GM23338 (cell line): ENCODE measurements around the gene SMARCC1. TPM values are rescaled to one million over a fixed set of nuclear protein-coding genes. Genes with fewer than 3 reads are reported as not detected.

Experiments used
- ATAC-seq: fragments of 200-7000 bp; cut with Tn5 transposase; 3 replicates; pipeline ENCODE4 v1.9.1; 2020
- DNase-seq: peaks from one replicate; pipeline ENCODE4 v3.0.0-alpha.2; 2015; ENCODE audit warnings: low spot score
- H2AFZ ChIP-seq: fragments of 200-600 bp; sonication (generic); 2 replicates; pipeline ENCODE4 v1.8.0; 2016; ENCODE audit warnings: antibody characterized with exemption, mild to moderate bottlenecking, moderate library complexity
- H3F3A ChIP-seq: fragments of 200-600 bp; sonication (generic); replicated peaks from 2 replicates; pipeline ENCODE4 v1.8.0; 2017; ENCODE audit warnings: antibody characterized with exemption, mixed run types, low read depth
- H3K27ac ChIP-seq: fragments of 200-600 bp; sonication (generic); 2 replicates; pipeline ENCODE4 v1.6.1; 2016; ENCODE audit warnings: low read depth
- H3K27me3 ChIP-seq: fragments of 200-600 bp; sonication (generic); 2 replicates; pipeline ENCODE4 v1.8.0; 2016; ENCODE audit warnings: mild to moderate bottlenecking, mixed run types, moderate library complexity; ENCODE audit not compliant: insufficient read depth
- H3K36me3 ChIP-seq: fragments of 200-600 bp; sonication (generic); 2 replicates; pipeline ENCODE4 v1.8.0; 2016; ENCODE audit warnings: mild to moderate bottlenecking; ENCODE audit not compliant: insufficient read depth
- H3K4me1 ChIP-seq: fragments of 200-600 bp; sonication (generic); 2 replicates; pipeline ENCODE4 v1.8.0; 2016; ENCODE audit warnings: mild to moderate bottlenecking, moderate library complexity; ENCODE audit not compliant: insufficient read depth
- H3K4me2 ChIP-seq: fragments of 200-600 bp; sonication (generic); 2 replicates; pipeline ENCODE4 v1.7.1; 2017; ENCODE audit warnings: mixed run types
- H3K4me3 ChIP-seq: fragments of 200-600 bp; sonication (generic); 2 replicates; pipeline ENCODE4 v1.6.1; 2016; ENCODE audit warnings: mixed run types
- H3K79me2 ChIP-seq: fragments of 200-600 bp; sonication (generic); replicated peaks from 2 replicates; pipeline ENCODE4 v1.8.0; 2017; ENCODE audit warnings: mild to moderate bottlenecking; ENCODE audit not compliant: insufficient read depth
- H3K9me2 ChIP-seq: fragments of 200-600 bp; sonication (generic); 2 replicates; pipeline ENCODE4 v1.8.0; 2017; ENCODE audit not compliant: insufficient read depth
- H4K20me1 ChIP-seq: fragments of 200-600 bp; sonication (generic); replicated peaks from 2 replicates; pipeline ENCODE4 v1.8.0; 2017; ENCODE audit warnings: mild to moderate bottlenecking; ENCODE audit not compliant: insufficient read depth
- H3K27ac Mint-ChIP-seq: 2 replicates; pipeline ENCODE4 v1.8.0; 2020; ENCODE audit warnings: inconsistent platforms, mild to moderate bottlenecking, moderate library complexity, mixed read lengths
- H3K27me3 Mint-ChIP-seq: 3 replicates; pipeline ENCODE4 v1.8.0; 2022; ENCODE audit warnings: low read depth, mild to moderate bottlenecking, moderate library complexity, mixed read lengths, inconsistent platforms; ENCODE audit not compliant: insufficient read depth, poor library complexity
- H3K36me3 Mint-ChIP-seq: 3 replicates; pipeline ENCODE4 v1.8.0; 2021; ENCODE audit warnings: low read depth, mild to moderate bottlenecking, inconsistent platforms, moderate library complexity, mixed read lengths
- H3K4me1 Mint-ChIP-seq: 3 replicates; pipeline ENCODE4 v1.8.0; 2020; ENCODE audit warnings: mild to moderate bottlenecking, inconsistent platforms, mixed read lengths
- H3K4me3 Mint-ChIP-seq: 3 replicates; pipeline ENCODE4 v1.8.0; 2021; ENCODE audit warnings: moderate library complexity, mild to moderate bottlenecking, inconsistent platforms, mixed read lengths
- H3K9me3 Mint-ChIP-seq: 3 replicates; pipeline ENCODE4 v1.8.0; 2020; ENCODE audit warnings: moderate library complexity, mild to moderate bottlenecking, inconsistent platforms, mixed read lengths
- CTCF ChIP-seq, 2 experiments: fragments of 200-600 bp in 1 of 2; sonication (generic) in 1 of 2; conservative IDR thresholded peaks; 2 replicates each; pipeline versions ENCODE4 v1.5.1 to v1.6.1; 2016 to 2017; ENCODE audit warnings: antibody characterized with exemption in 2 of 2, low read depth in 2 of 2, mild to moderate bottlenecking in 2 of 2, moderate library complexity in 1 of 2
- NANOG ChIP-seq: IDR thresholded peaks from 2 replicates; pipeline ENCODE4 v1.6.1; 2016; ENCODE audit warnings: antibody characterized with exemption, borderline replicate concordance
- REST ChIP-seq: IDR thresholded peaks from one replicate; pipeline ENCODE4 v1.6.1; 2018; ENCODE audit warnings: antibody characterized with exemption; ENCODE audit not compliant: unreplicated experiment
- polyA plus RNA-seq: library from polyadenylated mRNA; unstranded; fragments of >200 nt; fragmentation: Nextera tagmentation; extraction: Ambion mirVana; gene quantifications from 2 replicates; pipeline ENCODE4 v1.2.1, GENCODE V29; 2016
- total RNA-seq: library from RNA; depleted of rRNA; stranded (reverse); fragments of >200 nt; shearing (Covaris generic); gene quantifications from 2 replicates; pipeline ENCODE4 v1.2.3, GENCODE V29; 2014
- TF ChIP-seq, protein P1 (sequence below): fragments of 250-450 bp; sonication (Bioruptor Pico); IDR thresholded peaks from 2 replicates; pipeline ENCODE4 v1.5.0; 2020; ENCODE audit warnings: mild to moderate bottlenecking, moderate library complexity
- TF ChIP-seq, protein P2 (sequence below): IDR thresholded peaks from 2 replicates; pipeline ENCODE4 v1.6.1; 2016; ENCODE audit warnings: antibody characterized with exemption

SMARCC1 gene
- total and polyA plus RNA-seq, 2 experiments from 2014 or later, result 105 to 171 TPM

DNA sequence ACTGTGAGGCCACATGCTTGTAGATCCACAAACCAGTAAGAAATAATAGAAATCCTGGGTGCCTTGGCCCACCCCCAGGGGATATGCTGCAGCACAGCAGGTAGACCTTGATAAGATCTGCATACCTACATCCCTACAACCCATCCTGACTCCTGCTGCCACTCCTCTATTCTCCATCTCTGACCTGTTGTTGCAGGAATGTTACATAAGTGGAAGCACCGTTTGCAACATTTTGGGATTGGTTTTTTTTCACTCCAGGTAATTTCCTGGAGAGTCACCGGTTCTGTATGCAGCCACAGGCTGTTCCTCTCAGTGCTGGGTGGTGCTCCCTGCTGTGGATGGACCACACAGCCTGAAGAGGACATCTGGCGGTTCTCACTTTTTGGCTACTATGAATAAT lies 186.9 kb downstream of the SMARCC1 start (continued):
- TF ChIP-seq REST, result no peak
- no peak for TF ChIP-seq NANOG
- TF ChIP-seq CTCF (conservative IDR thresholded peaks at IDR 0.05; ENCODE audit: low read depth in 2 of 2), result no peak

DNA sequence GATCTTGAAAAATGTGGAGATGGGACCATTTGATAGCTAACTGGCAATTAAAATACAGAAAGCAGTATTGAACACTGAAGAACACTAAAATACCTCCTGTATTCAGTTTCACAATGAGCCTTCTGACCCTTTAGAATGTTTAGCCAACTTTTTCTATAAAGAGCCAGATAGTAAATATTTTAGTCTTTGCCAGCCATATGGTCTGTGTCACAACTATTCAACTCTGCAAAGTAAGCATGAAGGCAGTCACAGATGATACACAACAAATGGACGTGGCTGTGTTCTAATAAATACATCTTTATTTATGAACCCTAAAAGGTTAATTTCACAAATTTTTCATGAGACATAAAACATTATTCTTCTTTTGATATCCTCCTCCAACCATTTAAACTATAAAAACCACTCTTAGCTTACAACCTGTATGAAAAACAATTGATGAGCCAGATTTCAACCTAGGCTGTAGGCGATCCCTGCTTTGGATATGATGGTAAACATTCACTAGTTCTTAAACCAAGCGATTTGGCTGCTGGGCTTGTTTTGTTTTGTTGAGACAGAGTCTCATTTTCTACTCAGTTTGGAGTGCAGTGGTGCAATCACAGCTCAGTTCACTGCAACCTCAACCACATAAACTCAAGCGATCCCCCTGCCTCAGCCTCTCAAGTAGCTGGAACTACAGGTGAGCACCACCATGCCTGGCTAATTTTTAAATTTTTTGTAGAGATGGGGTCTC lies 189.5 kb downstream of the SMARCC1 start:
- H3K4me1 ChIP-seq, result no peaks in the 10 kb centered on the region; the same call in 1 of the 2 replicates
- no peak overlapping the region for H2AFZ ChIP-seq
- DNase-seq, result no peak
- no peak overlapping the region for H3K27ac ChIP-seq
- no peak overlapping the region for H3K4me3 ChIP-seq
- peaks cover 40% of the 10 kb centered on the region for H3K36me3 ChIP-seq
- Mint-ChIP-seq H3K27ac (no peak overlapping the region), H3K4me1 (peaks cover 10% of the 10 kb centered on the region; the same call in 2 of the 3 replicates), H3K27me3 (peaks cover 10% of the 10 kb centered on the region), H3K36me3 (peaks cover 78% of the 10 kb centered on the region), H3K9me3 (no peaks in the 10 kb centered on the region), H3K4me3 (no peak overlapping the region)
- no peaks in the 10 kb centered on the region for H3K9me2 ChIP-seq
- H3K4me2 ChIP-seq, result no peak overlapping the region
- no peaks in the 10 kb centered on the region for H3K27me3 ChIP-seq
- H3K79me2 ChIP-seq, result no peaks in the 10 kb centered on the region
- no peak for ATAC-seq
- peaks cover 17% of the 10 kb centered on the region for H4K20me1 ChIP-seq
- peaks cover 11% of the 10 kb centered on the region for H3F3A ChIP-seq
- TF ChIP-seq, protein P1, sequence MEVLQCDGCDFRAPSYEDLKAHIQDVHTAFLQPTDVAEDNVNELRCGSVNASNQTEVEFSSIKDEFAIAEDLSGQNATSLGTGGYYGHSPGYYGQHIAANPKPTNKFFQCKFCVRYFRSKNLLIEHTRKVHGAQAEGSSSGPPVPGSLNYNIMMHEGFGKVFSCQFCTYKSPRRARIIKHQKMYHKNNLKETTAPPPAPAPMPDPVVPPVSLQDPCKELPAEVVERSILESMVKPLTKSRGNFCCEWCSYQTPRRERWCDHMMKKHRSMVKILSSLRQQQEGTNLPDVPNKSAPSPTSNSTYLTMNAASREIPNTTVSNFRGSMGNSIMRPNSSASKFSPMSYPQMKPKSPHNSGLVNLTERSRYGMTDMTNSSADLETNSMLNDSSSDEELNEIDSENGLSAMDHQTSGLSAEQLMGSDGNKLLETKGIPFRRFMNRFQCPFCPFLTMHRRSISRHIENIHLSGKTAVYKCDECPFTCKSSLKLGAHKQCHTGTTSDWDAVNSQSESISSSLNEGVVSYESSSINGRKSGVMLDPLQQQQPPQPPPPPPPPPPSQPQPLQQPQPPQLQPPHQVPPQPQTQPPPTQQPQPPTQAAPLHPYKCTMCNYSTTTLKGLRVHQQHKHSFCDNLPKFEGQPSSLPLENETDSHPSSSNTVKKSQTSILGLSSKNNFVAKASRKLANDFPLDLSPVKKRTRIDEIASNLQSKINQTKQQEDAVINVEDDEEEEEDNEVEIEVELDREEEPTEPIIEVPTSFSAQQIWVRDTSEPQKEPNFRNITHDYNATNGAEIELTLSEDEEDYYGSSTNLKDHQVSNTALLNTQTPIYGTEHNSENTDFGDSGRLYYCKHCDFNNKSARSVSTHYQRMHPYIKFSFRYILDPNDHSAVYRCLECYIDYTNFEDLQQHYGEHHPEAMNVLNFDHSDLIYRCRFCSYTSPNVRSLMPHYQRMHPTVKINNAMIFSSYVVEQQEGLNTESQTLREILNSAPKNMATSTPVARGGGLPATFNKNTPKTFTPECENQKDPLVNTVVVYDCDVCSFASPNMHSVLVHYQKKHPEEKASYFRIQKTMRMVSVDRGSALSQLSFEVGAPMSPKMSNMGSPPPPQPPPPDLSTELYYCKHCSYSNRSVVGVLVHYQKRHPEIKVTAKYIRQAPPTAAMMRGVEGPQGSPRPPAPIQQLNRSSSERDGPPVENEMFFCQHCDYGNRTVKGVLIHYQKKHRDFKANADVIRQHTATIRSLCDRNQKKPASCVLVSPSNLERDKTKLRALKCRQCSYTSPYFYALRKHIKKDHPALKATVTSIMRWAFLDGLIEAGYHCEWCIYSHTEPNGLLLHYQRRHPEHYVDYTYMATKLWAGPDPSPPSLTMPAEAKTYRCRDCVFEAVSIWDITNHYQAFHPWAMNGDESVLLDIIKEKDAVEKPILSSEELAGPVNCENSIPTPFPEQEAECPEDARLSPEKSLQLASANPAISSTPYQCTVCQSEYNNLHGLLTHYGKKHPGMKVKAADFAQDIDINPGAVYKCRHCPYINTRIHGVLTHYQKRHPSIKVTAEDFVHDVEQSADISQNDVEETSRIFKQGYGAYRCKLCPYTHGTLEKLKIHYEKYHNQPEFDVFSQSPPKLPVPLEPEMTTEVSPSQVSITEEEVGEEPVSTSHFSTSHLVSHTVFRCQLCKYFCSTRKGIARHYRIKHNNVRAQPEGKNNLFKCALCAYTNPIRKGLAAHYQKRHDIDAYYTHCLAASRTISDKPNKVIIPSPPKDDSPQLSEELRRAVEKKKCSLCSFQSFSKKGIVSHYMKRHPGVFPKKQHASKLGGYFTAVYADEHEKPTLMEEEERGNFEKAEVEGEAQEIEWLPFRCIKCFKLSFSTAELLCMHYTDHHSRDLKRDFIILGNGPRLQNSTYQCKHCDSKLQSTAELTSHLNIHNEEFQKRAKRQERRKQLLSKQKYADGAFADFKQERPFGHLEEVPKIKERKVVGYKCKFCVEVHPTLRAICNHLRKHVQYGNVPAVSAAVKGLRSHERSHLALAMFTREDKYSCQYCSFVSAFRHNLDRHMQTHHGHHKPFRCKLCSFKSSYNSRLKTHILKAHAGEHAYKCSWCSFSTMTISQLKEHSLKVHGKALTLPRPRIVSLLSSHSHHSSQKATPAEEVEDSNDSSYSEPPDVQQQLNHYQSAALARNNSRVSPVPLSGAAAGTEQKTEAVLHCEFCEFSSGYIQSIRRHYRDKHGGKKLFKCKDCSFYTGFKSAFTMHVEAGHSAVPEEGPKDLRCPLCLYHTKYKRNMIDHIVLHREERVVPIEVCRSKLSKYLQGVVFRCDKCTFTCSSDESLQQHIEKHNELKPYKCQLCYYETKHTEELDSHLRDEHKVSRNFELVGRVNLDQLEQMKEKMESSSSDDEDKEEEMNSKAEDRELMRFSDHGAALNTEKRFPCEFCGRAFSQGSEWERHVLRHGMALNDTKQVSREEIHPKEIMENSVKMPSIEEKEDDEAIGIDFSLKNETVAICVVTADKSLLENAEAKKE (CRISPR knock-in tag), result no peak
- no peak for TF ChIP-seq CTCF (conservative IDR thresholded peaks at IDR 0.05; ENCODE audit: low read depth in 2 of 2)
- TF ChIP-seq, protein P2, sequence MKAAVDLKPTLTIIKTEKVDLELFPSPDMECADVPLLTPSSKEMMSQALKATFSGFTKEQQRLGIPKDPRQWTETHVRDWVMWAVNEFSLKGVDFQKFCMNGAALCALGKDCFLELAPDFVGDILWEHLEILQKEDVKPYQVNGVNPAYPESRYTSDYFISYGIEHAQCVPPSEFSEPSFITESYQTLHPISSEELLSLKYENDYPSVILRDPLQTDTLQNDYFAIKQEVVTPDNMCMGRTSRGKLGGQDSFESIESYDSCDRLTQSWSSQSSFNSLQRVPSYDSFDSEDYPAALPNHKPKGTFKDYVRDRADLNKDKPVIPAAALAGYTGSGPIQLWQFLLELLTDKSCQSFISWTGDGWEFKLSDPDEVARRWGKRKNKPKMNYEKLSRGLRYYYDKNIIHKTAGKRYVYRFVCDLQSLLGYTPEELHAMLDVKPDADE, result no peak
